HepG2 (cell line): Measurements from ENCODE around the gene FNDC8. TPM values are rescaled to one million over a fixed set of nuclear protein-coding genes. Genes with fewer than 3 reads are reported as not detected.
A peak's percentile ranks its signal among the peaks of the same experiment; 100 is the strongest.

Experiments
- ATAC-seq: fragments of 200-7000 bp; cut with Tn5 transposase; 3 replicates; pipeline ENCODE4 v1.9.1; 2020; ENCODE audit warnings: mild to moderate bottlenecking, moderate library complexity
- BruUV-seq: library from RNA; stranded (reverse); fragments of 400-500 nt; replicated peaks from 2 replicates; lab custom pipeline; 2021; lab: Mats Ljungman, UMichigan
- CTCF ChIA-PET: fragments of 300-600 bp; formaldehyde crosslinking; extraction: SDS; loops from one replicate; lab custom pipeline; 2021; ENCODE audit warnings: low total read pairs, inconsistent platforms, low intra/inter-chr PET ratio; lab: Yijun Ruan, JAX
- POLR2A ChIA-PET: fragments of 350-600 bp; sonication (Branson Sonifier 250); formaldehyde crosslinking; loops from one replicate; lab custom pipeline; 2020; ENCODE audit warnings: antibody characterized with exemption, inconsistent platforms; lab: Yijun Ruan, JAX
- DNase-seq: peaks from one replicate; pipeline ENCODE4 v3.0.0-alpha.2; 2015; ENCODE audit warnings: low spot score
- FAIRE-seq: peaks from 3 replicates; lab custom pipeline; 2011; peaks lifted over from hg19 to GRCh38; lab: Jason Lieb, UNC
- H2AFZ ChIP-seq: one replicate; pipeline ENCODE4 v1.6.1; 2011; ENCODE audit warnings: low read length, inconsistent platforms
- H3K27ac ChIP-seq: fragments of 300-600 bp; 3 replicates; pipeline ENCODE4 v1.8.0; 2011; ENCODE audit warnings: mixed run types, mild to moderate bottlenecking, mixed read lengths, low read length, inconsistent platforms; ENCODE audit not compliant: insufficient read depth; ENCODE audit errors: extremely low read length
- H3K27me3 ChIP-seq, 2 experiments: fragments of 200-600 bp in 1 of 2; 2 replicates in 1 of 2; 3 replicates in 1 of 2; pipeline versions ENCODE4 v1.6.0 to v1.8.0; 2011; ENCODE audit warnings: low read length in 2 of 2, mild to moderate bottlenecking in 2 of 2, moderate library complexity in 2 of 2, inconsistent platforms in 1 of 2; ENCODE audit not compliant: insufficient read depth in 2 of 2, control insufficient read depth in 1 of 2
- H3K36me3 ChIP-seq, 2 experiments: fragments of 200-600 bp in 1 of 2; replicated peaks in 1 of 2; 2 replicates in 1 of 2; 3 replicates in 1 of 2; pipeline versions ENCODE4 v1.5.1 to v1.8.0; 2011; ENCODE audit warnings: low read length in 2 of 2, inconsistent platforms in 1 of 2; ENCODE audit not compliant: insufficient read depth in 2 of 2, control insufficient read depth in 1 of 2
- H3K4me1 ChIP-seq: 2 replicates; pipeline ENCODE4 v1.5.1; 2012; ENCODE audit warnings: low read length, inconsistent platforms; ENCODE audit not compliant: insufficient read depth
- H3K4me2 ChIP-seq: 2 replicates; pipeline ENCODE4 v1.6.0; 2011; ENCODE audit warnings: low read depth, low read length, inconsistent platforms
- H3K4me3 ChIP-seq, 3 experiments: fragments of 200-600 bp in 1 of 3; sonication (generic), shearing (Covaris generic) in 1 of 3; replicated peaks in 1 of 3; 2 replicates each; pipeline ENCODE4 v1.5.1; 2011 to 2016; ENCODE audit warnings: low read length in 3 of 3, inconsistent platforms in 2 of 3, low read depth in 2 of 3, mild to moderate bottlenecking in 2 of 3, control low read depth in 1 of 3, mixed read lengths in 1 of 3; ENCODE audit not compliant: insufficient read depth in 1 of 3
- H3K79me2 ChIP-seq: one replicate; pipeline ENCODE4 v1.6.1; 2011; ENCODE audit warnings: low read length, inconsistent platforms; ENCODE audit not compliant: insufficient read depth
- H3K9ac ChIP-seq: 2 replicates; pipeline ENCODE4 v1.6.0; 2011; ENCODE audit warnings: mild to moderate bottlenecking, low read depth, low read length, inconsistent platforms; ENCODE audit not compliant: insufficient read depth
- H3K9me3 ChIP-seq: 2 replicates; pipeline ENCODE4 v1.5.1; 2012; ENCODE audit warnings: mild to moderate bottlenecking, low read length
- H4K20me1 ChIP-seq: 2 replicates; pipeline ENCODE4 v1.6.0; 2011; ENCODE audit warnings: inconsistent platforms, mild to moderate bottlenecking, low read length, moderate library complexity; ENCODE audit not compliant: insufficient read depth
- CEBPZ ChIP-seq: IDR thresholded peaks from 2 replicates; pipeline ENCODE4 v1.6.1; 2012; ENCODE audit warnings: low read length, improper control_type of control experiment
- HNRNPUL1 ChIP-seq: fragments of 200-400 bp; formaldehyde crosslinking; IDR thresholded peaks from 2 replicates; pipeline ENCODE4 v1.6.1; 2017; ENCODE audit warnings: low read depth, mild to moderate bottlenecking, low read length, moderate library complexity
- IRF9 ChIP-seq: sonication (generic); formaldehyde crosslinking; IDR thresholded peaks from 2 replicates; pipeline ENCODE4 v1.8.0; 2022; ENCODE audit warnings: missing genetic modification reagents, mild to moderate bottlenecking, borderline replicate concordance
- MAX ChIP-seq: IDR thresholded peaks from 2 replicates; pipeline ENCODE4 v1.6.1; 2012; ENCODE audit warnings: inconsistent platforms
- NFKBIZ ChIP-seq: IDR thresholded peaks from 2 replicates; pipeline ENCODE4 v1.6.1; 2018; ENCODE audit warnings: missing genetic modification reagents, missing compliant biosample characterization
- whole genome bisulfite sequencing: methylation state at CpG from one replicate; pipeline ENCODE4 v1.1.6; 2017; ENCODE audit warnings: low lambda C conversion rate; 5-methylcytosine and 5-hydroxymethylcytosine counted together
- in situ Hi-C: cut with HindIII; loops from 2 replicates; pipeline ENCODE4 v1.10.0; 2017; ENCODE audit warnings: low pct_unique_long_range_greater_than_20kb; ENCODE audit not compliant: extremely low pct_ligation_motif_present
- intact Hi-C: fragments of 100-400 bp; cut with micrococcal nuclease; formaldehyde crosslinking; loops from one replicate; pipeline ENCODE4 v1.10.0; 2022; ENCODE audit not compliant: unreplicated experiment
- polyA plus RNA-seq, 8 experiments: library from polyadenylated mRNA; depleted of rRNA in 3 of 8; stranded (reverse) in 7 of 8; unstranded in 1 of 8; fragments of >200 nt; fragmentation: Illumina TruSeq in 4 of 8; extraction: Trizol in 4 of 8; gene quantifications; 2 replicates each; pipeline versions ENCODE4 v1.2.1 to v1.2.3, GENCODE V29; 2011 to 2016; ENCODE audit warnings: low read depth in 4 of 8, missing spikeins in 1 of 8, mixed read lengths in 1 of 8; ENCODE audit not compliant: insufficient read depth in 1 of 8
- total RNA-seq, 5 experiments: library from RNA; depleted of rRNA; stranded (reverse); fragments of >200 nt; fragmentation: Illumina TruSeq; extraction: Trizol; gene quantifications; 2 replicates each; pipeline ENCODE4 v1.2.3, GENCODE V29; 2016; ENCODE audit warnings: low read depth in 1 of 5

The FNDC8 gene
- total and polyA plus RNA-seq, 2 of the 13 experiments (the other 11 are each of a cell fraction or from before 2014, with no cell fraction given): not detected

GRCh38 chr17:35116845-35117244 is 4.6 kb upstream of the FNDC8 start:
- H3K4me2 ChIP-seq: 0 out of 2 replicates have a peak overlapping the region, but pooled peaks have one; percentile 19
- BruUV-seq: no TSS peak
- intact Hi-C loops: no loop called here

More at GRCh38 chr17:35116845-35117244, 4.6 kb upstream of the FNDC8 start:
- Histone ChIP-seq H3K27ac (no peak overlapping the region), H3K9me3 (no peaks in the 10 kb centered on the region), H3K9ac (no peak overlapping the region), H4K20me1 (no peaks in the 10 kb centered on the region), H3K4me3 (no peak overlapping the region), H3K79me2 (peaks cover 6% of the 10 kb centered on the region), H3K36me3 (no peaks in the 10 kb centered on the region), H2AFZ (no peak overlapping the region), H3K27me3 (no peaks in the 10 kb centered on the region; a peak in 1 of 5 replicates), H3K4me1 (peaks cover 29% of the 10 kb centered on the region)
- in situ Hi-C loops: loop anchor here (25.0 kb wide), 1 partner anchor 530 kb away; the partner anchor contains the start of gene TMEM132E
- ATAC-seq (no peak), DNase-seq (no peak), FAIRE-seq (no peak)
- ChIA-PET POLR2A (interaction anchor here (2.5 kb wide), 1 partner anchor 27 kb away, joined by 7 read pairs; no protein-coding TSS in a partner anchor), CTCF (no interaction called here)
- WGBS: 93% methylated on average over 11 of the region's 12 CpGs
- TF ChIP-seq IRF9 (CRISPR knock-in tag) (no peak), CEBPZ (no peak), NFKBIZ (CRISPR knock-in tag) (no peak), HNRNPUL1 (no peak), MAX (no peak)
